Measurements from ENCODE around the gene DSCAML1.

Gene DSCAML1

DNA sequence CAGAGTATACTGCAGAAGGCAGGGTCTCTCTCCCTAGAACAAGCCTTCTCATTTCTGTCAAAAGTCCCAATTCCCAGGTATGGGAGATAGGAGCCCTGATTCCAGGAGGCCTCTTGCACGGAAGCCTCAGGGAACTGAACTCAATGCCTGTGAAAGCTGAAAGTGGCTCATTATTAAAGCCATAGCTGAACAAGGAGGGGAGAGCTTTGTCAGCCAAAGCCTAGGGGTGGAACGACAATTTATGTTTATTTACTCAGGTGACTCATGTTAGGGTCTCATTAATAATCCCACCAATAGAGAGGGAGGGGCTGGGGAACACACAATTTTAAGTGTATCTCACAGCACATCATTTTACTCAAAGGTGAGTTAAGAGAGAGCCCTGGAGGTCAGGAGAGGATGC is 44.9 kb downstream of the DSCAML1 start:
- DNase-seq (ENCODE audit: low read depth in 2 of 2): no peak

- no peak for DNase-seq (ENCODE audit: low read depth in 2 of 2)
Measured at GRCh38 chr11:117750916-117751662, 45.9 kb downstream of the DSCAML1 start.

DNA sequence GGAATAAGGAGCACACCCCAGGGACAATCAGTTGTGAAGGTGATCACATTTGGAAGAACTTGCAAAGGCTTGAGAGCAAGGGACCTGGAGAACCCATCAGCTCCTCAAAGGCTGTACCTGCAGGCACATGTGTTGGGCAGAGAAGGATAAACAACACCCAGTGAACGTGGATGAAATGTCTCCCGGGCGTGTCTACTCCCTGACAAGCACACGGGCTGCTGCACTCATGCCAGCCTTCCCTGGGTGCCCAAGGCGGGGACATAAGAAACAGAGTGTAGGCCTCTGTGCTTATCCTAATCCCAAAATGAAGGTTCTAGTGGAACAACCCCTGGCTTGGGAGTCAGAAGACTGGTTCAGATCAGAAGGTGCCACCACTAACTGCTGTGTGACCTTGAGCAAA is 46.7 kb downstream of the DSCAML1 start:
- DNase-seq (ENCODE audit: low read depth in 2 of 2): no peak

DNA sequence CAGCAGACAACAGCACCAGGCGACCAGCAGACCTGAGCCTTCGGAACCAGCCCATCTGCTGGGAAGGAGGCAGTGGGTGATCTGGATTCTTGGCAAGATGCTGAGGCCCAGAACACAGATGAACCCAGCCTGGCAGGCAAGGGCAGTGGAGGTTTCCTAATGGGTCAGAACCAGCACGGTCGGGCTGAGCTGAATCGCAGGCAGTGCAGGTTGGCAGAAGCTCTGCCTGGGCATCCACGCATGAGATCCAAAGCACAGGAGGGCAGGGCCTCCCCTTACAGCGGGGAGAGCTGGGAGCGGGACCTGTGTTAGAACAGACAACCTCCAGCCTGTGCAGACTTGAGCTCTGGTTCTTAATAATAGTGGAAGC is 47.5 kb downstream of the DSCAML1 start:
- no peak for DNase-seq (ENCODE audit: low read depth in 2 of 2)

- no peak for DNase-seq (ENCODE audit: low read depth in 2 of 2)
Measured at GRCh38 chr11:117748771-117749540, 48.1 kb downstream of the DSCAML1 start.

DNA sequence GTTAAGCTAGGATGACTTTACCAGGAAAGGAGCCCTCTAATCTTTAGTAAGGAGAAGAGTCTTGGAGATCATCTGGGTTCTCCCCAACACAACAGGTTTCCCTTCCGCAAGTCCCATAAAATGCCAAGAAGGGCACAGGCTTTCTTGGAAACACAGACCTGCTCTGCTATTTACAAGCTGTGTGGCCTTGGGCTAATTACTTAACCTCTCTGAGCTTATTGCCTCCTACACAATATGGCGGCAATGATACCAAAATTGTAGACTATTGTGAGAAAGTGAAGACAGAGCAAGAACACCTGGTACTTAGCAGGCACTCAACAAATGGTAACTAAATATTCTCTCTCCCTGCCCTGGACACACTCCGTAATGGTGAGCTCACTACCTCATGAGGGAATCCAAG is 49.1 kb downstream of the DSCAML1 start:
- DNase-seq (ENCODE audit: low read depth in 2 of 2): no peak

DNA sequence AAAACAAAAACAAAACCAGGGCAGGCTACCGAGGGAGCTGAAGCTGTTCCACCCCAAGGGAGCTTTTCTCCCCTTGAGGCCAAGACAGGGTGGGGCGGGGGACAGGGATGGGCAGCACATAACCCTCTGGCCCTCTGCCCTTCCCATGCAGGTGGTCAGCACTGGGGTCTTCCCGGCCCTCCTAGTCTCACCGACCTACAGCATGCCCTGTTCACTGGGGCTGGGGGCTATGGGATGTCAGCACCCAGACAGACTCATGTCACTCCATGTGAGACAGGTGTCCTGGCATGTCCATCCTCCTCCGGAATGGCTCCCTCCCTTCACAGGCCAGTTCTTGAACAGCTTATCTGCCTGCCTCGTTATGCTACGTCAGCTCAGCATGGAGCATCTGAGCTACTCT is 51.7 kb downstream of the DSCAML1 start:
- DNase-seq (ENCODE audit: low read depth in 2 of 2): no peak

GRCh38 chr11:117744471-117745150 is 52.4 kb downstream of the DSCAML1 start:
- no peak for DNase-seq (ENCODE audit: low read depth in 2 of 2)

- DNase-seq (ENCODE audit: low read depth in 2 of 2): no peak
Measured at GRCh38 chr11:117743121-117743815, 53.7 kb downstream of the DSCAML1 start.

GRCh38 chr11:117738246-117738957 is 58.6 kb downstream of the DSCAML1 start:
- DNase-seq (ENCODE audit: low read depth in 2 of 2): no peak

GRCh38 chr11:117735350-117735977 is 61.6 kb downstream of the DSCAML1 start:
- DNase-seq (ENCODE audit: low read depth in 2 of 2): no peak

DNA sequence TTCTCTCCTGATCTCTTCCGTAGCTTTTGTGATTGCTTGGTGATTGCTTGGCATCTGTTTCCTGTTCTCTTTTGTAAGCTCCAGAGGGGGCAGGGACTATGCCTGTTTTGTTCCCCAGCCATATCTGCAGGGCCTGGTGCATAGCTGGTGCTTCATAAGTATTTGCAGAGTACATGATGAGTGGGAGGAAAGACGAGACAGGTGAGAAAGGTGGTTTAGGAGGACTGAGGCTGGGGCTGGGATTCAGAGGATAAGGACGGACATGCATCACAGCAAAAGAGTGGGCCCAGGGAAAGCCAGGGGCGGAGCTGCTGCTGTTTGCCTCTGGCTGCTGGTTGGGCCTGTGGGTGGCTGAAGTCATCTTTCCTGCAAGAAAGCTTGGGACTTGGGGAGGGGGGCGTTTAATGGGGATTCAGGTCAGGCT is 62.4 kb downstream of the DSCAML1 start:
- no peak for DNase-seq (ENCODE audit: low read depth in 2 of 2)

DNA sequence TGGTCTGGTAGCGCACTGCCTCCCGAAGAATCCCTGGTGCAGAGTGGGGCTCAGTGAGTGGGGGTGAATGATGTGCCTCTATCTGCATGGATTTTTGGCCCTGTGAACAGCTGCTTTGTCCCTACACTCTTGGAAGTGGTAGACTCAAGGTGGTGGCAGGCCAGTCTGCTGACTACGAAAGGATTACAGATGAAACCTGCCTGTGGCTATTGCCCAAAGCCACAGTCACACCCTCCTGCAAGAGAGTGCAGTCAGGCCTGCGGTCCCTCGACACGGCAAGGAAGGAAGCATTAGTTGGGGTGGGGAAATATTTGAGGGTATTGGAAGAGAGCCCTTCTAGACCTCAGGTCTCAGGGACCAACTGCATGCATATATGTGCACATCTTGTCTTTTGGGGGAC is 63.7 kb downstream of the DSCAML1 start:
- DNase-seq (ENCODE audit: low read depth in 2 of 2): no peak

- no peak for DNase-seq (ENCODE audit: low read depth in 2 of 2)
Measured at GRCh38 chr11:117731722-117732290, 65.2 kb downstream of the DSCAML1 start.

GRCh38 chr11:117730208-117730800 is 66.7 kb downstream of the DSCAML1 start:
- no peak for DNase-seq (ENCODE audit: low read depth in 2 of 2)

DNA sequence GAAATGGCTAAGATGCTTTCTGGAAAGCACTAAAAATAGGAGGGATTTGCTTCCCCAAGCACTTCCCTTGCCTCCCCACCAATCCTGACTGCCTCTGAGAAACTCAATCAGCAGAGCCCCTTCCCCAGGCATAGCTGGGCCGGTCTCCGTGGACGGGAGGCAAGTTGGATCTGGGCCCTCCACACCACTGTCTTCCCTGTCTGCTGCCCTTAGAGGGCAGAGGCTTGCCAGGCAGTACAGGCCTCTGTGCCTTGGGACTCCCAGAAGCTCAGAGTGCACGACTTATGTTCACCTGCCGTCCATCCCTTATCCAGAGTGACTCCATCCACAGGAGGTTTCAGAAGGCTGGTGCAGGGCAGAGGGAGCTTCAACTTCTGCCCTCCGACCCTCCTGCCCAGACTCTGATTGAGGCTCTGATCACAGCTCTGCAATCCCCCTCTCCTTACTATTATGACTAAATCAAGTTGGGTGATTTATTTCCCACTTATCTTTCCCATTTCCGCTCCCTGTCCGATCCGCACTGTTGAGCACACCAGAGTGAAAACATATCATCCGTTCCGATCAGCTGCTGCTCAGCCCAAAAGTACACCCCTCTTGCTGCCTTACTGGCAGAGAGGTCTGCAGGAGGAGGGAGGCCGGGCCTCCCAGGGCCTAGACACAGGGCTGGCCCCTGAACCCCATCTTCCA is 71.8 kb downstream of the DSCAML1 start:
- DNase-seq (ENCODE audit: low read depth in 2 of 2): no peak

- DNase-seq (ENCODE audit: low read depth in 2 of 2): no peak
Measured at GRCh38 chr11:117724621-117725020, 72.4 kb downstream of the DSCAML1 start.

- no peak for DNase-seq (ENCODE audit: low read depth in 2 of 2)
Measured at GRCh38 chr11:117724104-117724503, 72.9 kb downstream of the DSCAML1 start.

GRCh38 chr11:117723277-117724024 is 73.6 kb downstream of the DSCAML1 start:
- no peak for DNase-seq (ENCODE audit: low read depth in 2 of 2)
